ENCODE measurements around the gene CDC45.

GRCh38 chr22:19517919-19518611 is 38.3 kb downstream of the CDC45 start:
- TF ChIP-seq CTCF (IDR thresholded peaks at IDR 0.05) (no peak), POLR2A (IDR thresholded peaks at IDR 0.05) (no peak)
